HEK293 (cell line): Measurements from ENCODE around the gene EIF4EBP3.

Experiments
- CTCF ChIP-seq: fragments of 450-650 bp; formaldehyde crosslinking; IDR thresholded peaks from 2 replicates; pipeline ENCODE4 v1.5.1; 2016; ENCODE audit warnings: missing biosample characterization, missing genetic modification characterization
- TRIM28 ChIP-seq: IDR thresholded peaks from 2 replicates; pipeline ENCODE4 v1.6.1; 2011; ENCODE audit warnings: low read length, control low read depth, borderline replicate concordance
- ZBTB26 ChIP-seq: fragments of 450-650 bp; formaldehyde crosslinking; optimal IDR thresholded peaks from 2 replicates; pipeline ENCODE3; 2016; ENCODE audit warnings: missing biosample characterization, mild to moderate bottlenecking, missing genetic modification characterization
- ZNF10 ChIP-seq: fragments of 450-650 bp; formaldehyde crosslinking; IDR thresholded peaks from 2 replicates; pipeline ENCODE4 v1.5.1; 2017; ENCODE audit warnings: missing biosample characterization, missing genetic modification characterization
- ZNF302 ChIP-seq: fragments of 450-650 bp; formaldehyde crosslinking; IDR thresholded peaks from 2 replicates; pipeline ENCODE4 v1.5.1; 2016; ENCODE audit warnings: missing biosample characterization, missing genetic modification characterization, low read depth
- ZNF558 ChIP-seq: fragments of 450-650 bp; formaldehyde crosslinking; IDR thresholded peaks from 2 replicates; pipeline ENCODE4 v1.5.1; 2016; ENCODE audit warnings: missing biosample characterization, missing genetic modification characterization

- no peak for TF ChIP-seq ZNF302 (tag by site-specific recombination)
- no peak for TF ChIP-seq CTCF (tag by site-specific recombination)
- TF ChIP-seq TRIM28: no peak
- no peak for TF ChIP-seq ZNF10 (tag by site-specific recombination)
- TF ChIP-seq ZNF558: no peak
- no peak for TF ChIP-seq ZBTB26
These were observed 16.1 kb downstream of the EIF4EBP3 start for GRCh38 chr5:140563596-140563995.
